Neutrophil (primary cell): ENCODE data around the gene RPL3.

Experiments used
- H3K27ac ChIP-seq: fragments of 200-600 bp; sonication (generic); 2 replicates; pipeline ENCODE4 v1.5.1; 2016; ENCODE audit warnings: mild to moderate bottlenecking, moderate library complexity
- H3K27me3 ChIP-seq: fragments of 200-600 bp; sonication (generic); 2 replicates; pipeline ENCODE4 v1.6.0; 2016; ENCODE audit warnings: mild to moderate bottlenecking
- H3K36me3 ChIP-seq: fragments of 200-600 bp; sonication (generic); 2 replicates; pipeline ENCODE4 v1.5.1; 2017
- H3K4me1 ChIP-seq, 2 experiments: fragments of 200-600 bp in 1 of 2; sonication (generic) in 1 of 2; 1 replicate in 1 of 2; 2 replicates in 1 of 2; pipeline versions ENCODE4 v1.5.1 to v1.6.1; 2013 to 2016; ENCODE audit warnings: low read depth in 1 of 2, low read length in 1 of 2, mild to moderate bottlenecking in 1 of 2, moderate library complexity in 1 of 2; ENCODE audit not compliant: control insufficient read depth in 1 of 2, insufficient read depth in 1 of 2
- H3K4me3 ChIP-seq, 2 experiments: fragments of 200-600 bp in 1 of 2; sonication (generic) in 1 of 2; 1 replicate in 1 of 2; 2 replicates in 1 of 2; pipeline ENCODE4 v1.5.1; 2013 to 2016; ENCODE audit warnings: low read depth in 1 of 2, low read length in 1 of 2, mild to moderate bottlenecking in 1 of 2, moderate library complexity in 1 of 2
- H3K9me3 ChIP-seq: fragments of 200-600 bp; sonication (generic); 2 replicates; pipeline ENCODE4 v1.5.1; 2016
- CTCF ChIP-seq: fragments of 200-600 bp; sonication (generic); IDR thresholded peaks from 2 replicates; pipeline ENCODE4 v1.5.1; 2016; ENCODE audit warnings: antibody characterized with exemption

Gene RPL3

DNA sequence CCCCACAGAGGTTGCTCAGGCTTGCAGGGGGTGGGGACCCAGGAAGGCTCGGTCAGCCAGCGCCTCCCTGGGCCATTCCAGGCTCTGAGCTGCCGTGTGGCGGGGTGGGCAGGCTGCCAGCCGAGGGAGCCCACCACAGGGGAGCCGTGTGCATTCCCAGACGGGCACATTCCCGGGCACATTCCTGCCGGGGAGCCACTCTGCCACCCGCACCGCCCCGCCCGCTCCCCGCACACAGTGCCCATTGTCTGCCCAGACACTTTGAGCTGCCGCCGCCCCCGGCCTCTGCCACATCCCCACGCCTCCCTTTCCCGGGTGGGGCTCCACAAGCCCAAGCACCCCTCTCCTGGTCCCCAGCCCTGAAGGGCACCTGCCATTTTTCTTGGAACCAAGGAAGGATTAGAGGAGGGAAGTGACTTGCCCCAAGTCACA is 27.4 kb downstream of the RPL3 start:
- Histone ChIP-seq H3K27me3 (peaks cover 8% of the 10 kb centered on the region), H3K4me3 (no peak overlapping the region), H3K36me3 (no peaks in the 10 kb centered on the region), H3K27ac (peak overlapping the region; percentile 33), H3K9me3 (no peaks in the 10 kb centered on the region), H3K4me1 (peaks cover 18% of the 10 kb centered on the region in 2 experiments)
- no peak for TF ChIP-seq CTCF

- no peaks in the 10 kb centered on the region for H3K36me3 ChIP-seq
- no peaks in the 10 kb centered on the region for H3K9me3 ChIP-seq
- peaks cover 22 to 23% of the 10 kb centered on the region in 2 experiments for H3K4me1 ChIP-seq
- H3K4me3 ChIP-seq = no peak overlapping the region
- no peak for TF ChIP-seq CTCF
- H3K27ac ChIP-seq = no peak overlapping the region
- peaks cover 3% of the 10 kb centered on the region for H3K27me3 ChIP-seq
Measured at GRCh38 chr22:39291523-39291922, 27.9 kb downstream of the RPL3 start.

DNA sequence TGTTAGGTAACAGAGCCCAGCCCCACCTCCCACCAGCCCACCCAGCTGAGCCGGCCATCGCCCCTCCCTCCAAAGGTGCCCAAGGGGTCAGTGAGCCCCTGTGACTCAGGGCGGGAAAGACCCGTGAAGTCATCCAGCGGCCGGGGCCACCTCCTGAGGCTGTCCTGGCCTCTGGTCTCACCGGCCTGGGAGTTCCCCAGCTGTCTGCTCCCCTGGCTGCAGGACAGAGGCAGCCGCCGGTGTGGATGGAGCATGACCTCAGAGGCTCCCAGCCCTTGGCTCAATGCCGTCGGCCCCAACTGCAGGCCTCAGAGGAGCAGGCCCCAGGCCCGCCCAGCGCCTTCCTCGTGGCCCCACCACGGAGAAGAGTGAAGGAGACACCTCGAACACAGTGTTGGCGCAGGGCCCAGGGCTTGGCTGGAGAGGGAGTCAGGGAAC is 28.7 kb downstream of the RPL3 start:
- Histone ChIP-seq H3K4me3 (no peak overlapping the region), H3K9me3 (no peaks in the 10 kb centered on the region), H3K27ac (no peak overlapping the region), H3K4me1 (peaks cover 29% of the 10 kb centered on the region in 2 experiments), H3K27me3 (no peaks in the 10 kb centered on the region), H3K36me3 (no peaks in the 10 kb centered on the region)
- TF ChIP-seq CTCF = no peak

DNA sequence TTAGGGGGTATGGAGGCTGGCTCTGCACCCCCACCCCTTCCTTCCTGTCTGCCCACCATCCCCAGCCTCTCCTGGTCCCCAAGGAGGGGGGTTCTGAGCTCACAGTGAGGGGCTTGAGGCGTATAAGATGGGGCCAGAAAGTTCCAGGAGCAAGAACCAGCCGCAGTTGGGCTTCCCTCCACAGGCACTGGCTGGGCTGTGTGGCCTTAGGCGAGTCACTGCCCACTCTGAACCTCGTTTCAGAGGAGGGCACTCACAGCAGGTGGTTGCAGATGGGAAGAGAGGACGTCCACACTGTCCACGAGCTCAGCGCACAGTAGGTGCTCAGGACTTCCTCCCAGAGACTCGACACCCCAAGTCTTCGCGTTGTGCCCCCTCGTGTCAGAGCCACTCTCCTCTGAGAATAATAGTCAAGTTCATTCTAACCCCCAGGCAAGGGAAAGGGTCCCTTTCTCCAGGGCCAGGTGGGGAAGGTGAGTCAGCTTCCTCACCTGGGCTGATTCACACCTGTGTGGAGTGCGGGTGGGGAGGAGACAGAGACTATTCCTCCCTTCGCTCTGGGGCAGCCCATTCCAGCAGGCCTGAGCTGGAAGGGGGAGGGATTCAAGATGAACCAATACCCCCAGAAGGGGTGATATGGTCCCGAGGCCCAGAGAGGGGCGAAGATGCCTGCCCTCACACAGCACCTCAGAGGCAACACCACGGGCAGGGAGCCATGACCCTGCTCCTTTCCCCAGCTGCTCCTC is 29.3 kb downstream of the RPL3 start:
- Histone ChIP-seq H3K4me3 (no peak overlapping the region), H3K4me1 (peaks cover 29% of the 10 kb centered on the region in 2 experiments), H3K36me3 (no peaks in the 10 kb centered on the region), H3K9me3 (no peaks in the 10 kb centered on the region), H3K27me3 (no peaks in the 10 kb centered on the region), H3K27ac (no peak overlapping the region)
- TF ChIP-seq CTCF = no peak

- H3K36me3 ChIP-seq = no peaks in the 10 kb centered on the region
- no peak overlapping the region for H3K27ac ChIP-seq
- H3K4me1 ChIP-seq = peaks cover 29% of the 10 kb centered on the region in 2 experiments
- TF ChIP-seq CTCF = no peak
- H3K4me3 ChIP-seq = no peak overlapping the region
- no peaks in the 10 kb centered on the region for H3K27me3 ChIP-seq
- H3K9me3 ChIP-seq = peaks cover 5% of the 10 kb centered on the region
Measured at GRCh38 chr22:39289533-39289932, 29.9 kb downstream of the RPL3 start.
